HepG2 (cell line): Measurements from ENCODE around the gene IAH1. TPM values are rescaled to one million over a fixed set of nuclear protein-coding genes. Genes with fewer than 3 reads are reported as not detected.
A peak's percentile ranks its signal among the peaks of the same experiment; 100 is the strongest.

Experiments
- ATAC-seq: fragments of 200-7000 bp; cut with Tn5 transposase; 3 replicates; pipeline ENCODE4 v1.9.1; 2020; ENCODE audit warnings: mild to moderate bottlenecking, moderate library complexity
- BruUV-seq: library from RNA; stranded (reverse); fragments of 400-500 nt; replicated peaks from 2 replicates; lab custom pipeline; 2021; lab: Mats Ljungman, UMichigan
- CTCF ChIA-PET: fragments of 300-600 bp; formaldehyde crosslinking; extraction: SDS; loops from one replicate; lab custom pipeline; 2021; ENCODE audit warnings: low total read pairs, inconsistent platforms, low intra/inter-chr PET ratio; lab: Yijun Ruan, JAX
- POLR2A ChIA-PET: fragments of 350-600 bp; sonication (Branson Sonifier 250); formaldehyde crosslinking; loops from one replicate; lab custom pipeline; 2020; ENCODE audit warnings: antibody characterized with exemption, inconsistent platforms; lab: Yijun Ruan, JAX
- DNase-seq: peaks from one replicate; pipeline ENCODE4 v3.0.0-alpha.2; 2015; ENCODE audit warnings: low spot score
- FAIRE-seq: peaks from 3 replicates; lab custom pipeline; 2011; peaks lifted over from hg19 to GRCh38; lab: Jason Lieb, UNC
- H2AFZ ChIP-seq: one replicate; pipeline ENCODE4 v1.6.1; 2011; ENCODE audit warnings: low read length, inconsistent platforms
- H3K27ac ChIP-seq: fragments of 300-600 bp; 3 replicates; pipeline ENCODE4 v1.8.0; 2011; ENCODE audit warnings: mixed run types, mild to moderate bottlenecking, mixed read lengths, low read length, inconsistent platforms; ENCODE audit not compliant: insufficient read depth; ENCODE audit errors: extremely low read length
- H3K27me3 ChIP-seq, 2 experiments: fragments of 200-600 bp in 1 of 2; 2 replicates in 1 of 2; 3 replicates in 1 of 2; pipeline versions ENCODE4 v1.6.0 to v1.8.0; 2011; ENCODE audit warnings: low read length in 2 of 2, mild to moderate bottlenecking in 2 of 2, moderate library complexity in 2 of 2, inconsistent platforms in 1 of 2; ENCODE audit not compliant: insufficient read depth in 2 of 2, control insufficient read depth in 1 of 2
- H3K36me3 ChIP-seq, 2 experiments: fragments of 200-600 bp in 1 of 2; replicated peaks in 1 of 2; 2 replicates in 1 of 2; 3 replicates in 1 of 2; pipeline versions ENCODE4 v1.5.1 to v1.8.0; 2011; ENCODE audit warnings: low read length in 2 of 2, inconsistent platforms in 1 of 2; ENCODE audit not compliant: insufficient read depth in 2 of 2, control insufficient read depth in 1 of 2
- H3K4me1 ChIP-seq: 2 replicates; pipeline ENCODE4 v1.5.1; 2012; ENCODE audit warnings: low read length, inconsistent platforms; ENCODE audit not compliant: insufficient read depth
- H3K4me2 ChIP-seq: 2 replicates; pipeline ENCODE4 v1.6.0; 2011; ENCODE audit warnings: low read depth, low read length, inconsistent platforms
- H3K4me3 ChIP-seq, 3 experiments: fragments of 200-600 bp in 1 of 3; sonication (generic), shearing (Covaris generic) in 1 of 3; replicated peaks in 1 of 3; 2 replicates each; pipeline ENCODE4 v1.5.1; 2011 to 2016; ENCODE audit warnings: low read length in 3 of 3, inconsistent platforms in 2 of 3, low read depth in 2 of 3, mild to moderate bottlenecking in 2 of 3, control low read depth in 1 of 3, mixed read lengths in 1 of 3; ENCODE audit not compliant: insufficient read depth in 1 of 3
- H3K79me2 ChIP-seq: one replicate; pipeline ENCODE4 v1.6.1; 2011; ENCODE audit warnings: low read length, inconsistent platforms; ENCODE audit not compliant: insufficient read depth
- H3K9ac ChIP-seq: 2 replicates; pipeline ENCODE4 v1.6.0; 2011; ENCODE audit warnings: mild to moderate bottlenecking, low read depth, low read length, inconsistent platforms; ENCODE audit not compliant: insufficient read depth
- H3K9me3 ChIP-seq: 2 replicates; pipeline ENCODE4 v1.5.1; 2012; ENCODE audit warnings: mild to moderate bottlenecking, low read length
- H4K20me1 ChIP-seq: 2 replicates; pipeline ENCODE4 v1.6.0; 2011; ENCODE audit warnings: inconsistent platforms, mild to moderate bottlenecking, low read length, moderate library complexity; ENCODE audit not compliant: insufficient read depth
- HNRNPK ChIP-seq: fragments of 200-400 bp; formaldehyde crosslinking; IDR thresholded peaks from 2 replicates; pipeline ENCODE4 v1.6.1; 2018; ENCODE audit warnings: low read length, low read depth, moderate library complexity, mild to moderate bottlenecking; ENCODE audit not compliant: poor library complexity, severe bottlenecking
- MLLT10 ChIP-seq: sonication (generic); formaldehyde crosslinking; IDR thresholded peaks from 2 replicates; pipeline ENCODE4 v1.4.0; 2020; ENCODE audit warnings: missing genetic modification reagents
- PCBP1 ChIP-seq: fragments of 200-400 bp; formaldehyde crosslinking; IDR thresholded peaks from 2 replicates; pipeline ENCODE4 v1.6.1; 2017; ENCODE audit warnings: mild to moderate bottlenecking, low read depth, low read length, borderline replicate concordance
- WGBS: methylation state at CpG from one replicate; pipeline ENCODE4 v1.1.6; 2017; ENCODE audit warnings: low lambda C conversion rate; 5-methylcytosine and 5-hydroxymethylcytosine counted together
- in situ Hi-C: cut with HindIII; loops from 2 replicates; pipeline ENCODE4 v1.10.0; 2017; ENCODE audit warnings: low pct_unique_long_range_greater_than_20kb; ENCODE audit not compliant: extremely low pct_ligation_motif_present
- intact Hi-C: fragments of 100-400 bp; cut with micrococcal nuclease; formaldehyde crosslinking; loops from one replicate; pipeline ENCODE4 v1.10.0; 2022; ENCODE audit not compliant: unreplicated experiment
- polyA plus RNA-seq, 8 experiments: library from polyadenylated mRNA; depleted of rRNA in 3 of 8; stranded (reverse) in 7 of 8; unstranded in 1 of 8; fragments of >200 nt; fragmentation: Illumina TruSeq in 4 of 8; extraction: Trizol in 4 of 8; gene quantifications; 2 replicates each; pipeline versions ENCODE4 v1.2.1 to v1.2.3, GENCODE V29; 2011 to 2016; ENCODE audit warnings: low read depth in 4 of 8, missing spikeins in 1 of 8, mixed read lengths in 1 of 8; ENCODE audit not compliant: insufficient read depth in 1 of 8
- total RNA-seq, 5 experiments: library from RNA; depleted of rRNA; stranded (reverse); fragments of >200 nt; fragmentation: Illumina TruSeq; extraction: Trizol; gene quantifications; 2 replicates each; pipeline ENCODE4 v1.2.3, GENCODE V29; 2016; ENCODE audit warnings: low read depth in 1 of 5

IAH1 gene
- total and polyA plus RNA-seq, 2 of the 13 experiments (the other 11 are each of a cell fraction or from before 2014, with no cell fraction given): 43.6 to 44.4 TPM

GRCh38 chr2:9538000-9538507 is 63.7 kb downstream of the IAH1 start:
- Histone ChIP-seq H3K9ac (no peak overlapping the region), H3K4me3 (no peak overlapping the region), H2AFZ (no peak overlapping the region), H3K36me3 (peaks cover 3 to 28% of the 10 kb centered on the region in 2 experiments; a peak in 4 of 5 replicates), H3K79me2 (no peaks in the 10 kb centered on the region), H3K4me1 (peaks cover 17% of the 10 kb centered on the region), H3K9me3 (no peaks in the 10 kb centered on the region), H3K4me2 (no peak overlapping the region), H3K27me3 (no peaks in the 10 kb centered on the region), H4K20me1 (no peaks in the 10 kb centered on the region), H3K27ac (no peak overlapping the region)
- no peak for DNase-seq
- TF ChIP-seq PCBP1 (peak; percentile 95), MLLT10 (no peak), HNRNPK (peak; percentile 99)
- ATAC-seq: no peak
- no peak for FAIRE-seq
- BruUV-seq: no TSS peak
- intact Hi-C loops: loop anchor here (5.0 kb wide), 1 partner anchor 46 kb away; no protein-coding TSS in a partner anchor
- CTCF ChIA-PET: no interaction called here
- 95% methylated on average over 2 of the region's 2 CpGs for WGBS
- POLR2A ChIA-PET: interaction anchor here (2.0 kb wide), 1 partner anchor 18 kb away, joined by 10 read pairs; the partner anchor contains the start of gene ADAM17
- in situ Hi-C loops: no loop called here

Other genes with a start within 250 kb of the IAH1 start
- gene ITGB1BP1, start 51.0 kb upstream of the IAH1 start, total RNA-seq (2016; rRNA removed; fragmentation: Illumina TruSeq; extraction: Trizol): 108 and 125 TPM in 2 replicates
- 83.6 and 106 TPM in 2 replicates for gene ITGB1BP1, start 51.0 kb upstream of the IAH1 start, polyA plus RNA-seq (2011; rRNA removed)
- 93.0 and 128 TPM in 2 replicates for gene CPSF3, start 50.9 kb upstream of the IAH1 start, total RNA-seq (2016; rRNA removed; fragmentation: Illumina TruSeq; extraction: Trizol)
- gene CPSF3, start 50.9 kb upstream of the IAH1 start, polyA plus RNA-seq (2011; rRNA removed): 15.5 and 19.8 TPM in 2 replicates
- gene ADAM17, start 81.3 kb downstream of the IAH1 start, total RNA-seq (2016; rRNA removed; fragmentation: Illumina TruSeq; extraction: Trizol): 18.5 and 33.4 TPM in 2 replicates
- gene ADAM17, start 81.3 kb downstream of the IAH1 start, polyA plus RNA-seq (2011; rRNA removed): 6.5 and 8.3 TPM in 2 replicates
- gene YWHAQ, start 156.4 kb downstream of the IAH1 start, total RNA-seq (2016; rRNA removed; fragmentation: Illumina TruSeq; extraction: Trizol): 304 and 420 TPM in 2 replicates
- 117 and 160 TPM in 2 replicates for gene YWHAQ, start 156.4 kb downstream of the IAH1 start, polyA plus RNA-seq (2011; rRNA removed)